Kidney glomerular epithelial cell (primary cell): ENCODE data around the gene SYTL2.
A peak's percentile ranks its signal among the peaks of the same experiment; 100 is the strongest.

ENCODE experiments used
- DNase-seq: peaks from one replicate; lab custom pipeline; 2025; lab: John Stamatoyannopoulos, UW

The SYTL2 gene

GRCh38 chr11:85652786-85653447, 158.0 kb downstream of the SYTL2 start:
- DNase-seq: no peak

- no peak for DNase-seq
Observed at GRCh38 chr11:85651118-85651517, 159.8 kb downstream of the SYTL2 start.

- DNase-seq: peak; percentile 75
Observed at GRCh38 chr11:85647604-85648299, 163.2 kb downstream of the SYTL2 start, which contains the start of gene TMEM126A. Gene TMEM126A, plus strand, starts transcription at chr11:85647967. Its CDS starts 2,289 bp downstream, at chr11:85650256.

- DNase-seq: no peak
Observed at GRCh38 chr11:85647078-85647477, 163.9 kb downstream of the SYTL2 start.
